Hepatocyte (in vitro differentiated cells): ENCODE results near the gene SLC39A7. TPM values are rescaled to one million over a fixed set of nuclear protein-coding genes. Genes with fewer than 3 reads are reported as not detected.

ENCODE experiments used
- DNase-seq: peaks from one replicate; pipeline ENCODE4 v3.0.0-alpha.2; 2016; ENCODE audit warnings: low spot score
- H2AFZ ChIP-seq: fragments of 200-600 bp; sonication (generic); 2 replicates; pipeline ENCODE4 v1.6.0; 2016; ENCODE audit warnings: antibody characterized with exemption, mild to moderate bottlenecking
- H3K27ac ChIP-seq: fragments of 200-600 bp; sonication (generic); 2 replicates; pipeline ENCODE4 v1.5.1; 2016; ENCODE audit warnings: mild to moderate bottlenecking
- H3K27me3 ChIP-seq: fragments of 200-600 bp; sonication (generic); 2 replicates; pipeline ENCODE4 v1.6.1; 2016
- H3K36me3 ChIP-seq: fragments of 200-600 bp; sonication (generic); replicated peaks from 2 replicates; pipeline ENCODE4 v1.5.1; 2016; ENCODE audit warnings: low read depth; ENCODE audit not compliant: insufficient read depth
- H3K4me1 ChIP-seq: fragments of 200-600 bp; sonication (generic); 2 replicates; pipeline ENCODE4 v1.5.1; 2016; ENCODE audit warnings: mild to moderate bottlenecking, moderate library complexity; ENCODE audit not compliant: insufficient read depth
- H3K4me2 ChIP-seq: fragments of 200-600 bp; sonication (generic); 2 replicates; pipeline ENCODE4 v1.6.0; 2016
- H3K4me3 ChIP-seq: fragments of 200-600 bp; sonication (generic); 2 replicates; pipeline ENCODE4 v1.5.1; 2016; ENCODE audit warnings: mild to moderate bottlenecking
- H3K79me2 ChIP-seq: fragments of 200-600 bp; sonication (generic); 2 replicates; pipeline ENCODE4 v1.6.0; 2017; ENCODE audit warnings: mild to moderate bottlenecking
- H3K9me2 ChIP-seq: fragments of 200-600 bp; sonication (generic); replicated peaks from 2 replicates; pipeline ENCODE4 v1.6.0; 2017; ENCODE audit warnings: mild to moderate bottlenecking; ENCODE audit not compliant: insufficient read depth
- H3K9me3 ChIP-seq: fragments of 200-600 bp; sonication (generic); 2 replicates; pipeline ENCODE4 v1.5.1; 2016; ENCODE audit warnings: low read depth, mild to moderate bottlenecking
- H4K20me1 ChIP-seq: fragments of 200-600 bp; sonication (generic); 2 replicates; pipeline ENCODE4 v1.6.0; 2016; ENCODE audit warnings: mild to moderate bottlenecking; ENCODE audit not compliant: insufficient read depth, poor library complexity, severe bottlenecking
- EZH2 ChIP-seq: fragments of 200-600 bp; sonication (generic); IDR thresholded peaks from 2 replicates; pipeline ENCODE4 v1.6.1; 2016; ENCODE audit warnings: antibody characterized with exemption, mild to moderate bottlenecking, borderline replicate concordance
- EZH2phosphoT487 ChIP-seq: fragments of 200-600 bp; sonication (generic); IDR thresholded peaks from one replicate; pipeline ENCODE4 v1.6.1; 2018; ENCODE audit warnings: antibody characterized with exemption, mild to moderate bottlenecking, low read depth, moderate library complexity; ENCODE audit not compliant: unreplicated experiment, severe bottlenecking
- WGBS: methylation state at CpG from one replicate; pipeline ENCODE4 v1.1.6; 2016; ENCODE audit warnings: low lambda C conversion rate; ENCODE audit errors: missing lambda C conversion rate; 5-methylcytosine and 5-hydroxymethylcytosine counted together
- polyA plus RNA-seq: library from polyadenylated mRNA; unstranded; fragments of >200 nt; fragmentation: Nextera tagmentation; extraction: Ambion mirVana; gene quantifications from 2 replicates; pipeline ENCODE4 v1.2.1, GENCODE V29; 2016
- total RNA-seq: library from RNA; depleted of rRNA; stranded (reverse); fragments of >200 nt; gene quantifications from 2 replicates; pipeline ENCODE4 v1.2.3, GENCODE V29; 2014
- TF ChIP-seq, protein P1 (sequence below): fragments of 200-600 bp; sonication (generic); IDR thresholded peaks from 2 replicates; pipeline ENCODE4 v1.5.1; 2016; ENCODE audit warnings: antibody characterized with exemption, mild to moderate bottlenecking; ENCODE audit not compliant: poor library complexity

SLC39A7 gene
- total and polyA plus RNA-seq, 2 experiments from 2014 or later, result 55.0 to 130 TPM

DNA sequence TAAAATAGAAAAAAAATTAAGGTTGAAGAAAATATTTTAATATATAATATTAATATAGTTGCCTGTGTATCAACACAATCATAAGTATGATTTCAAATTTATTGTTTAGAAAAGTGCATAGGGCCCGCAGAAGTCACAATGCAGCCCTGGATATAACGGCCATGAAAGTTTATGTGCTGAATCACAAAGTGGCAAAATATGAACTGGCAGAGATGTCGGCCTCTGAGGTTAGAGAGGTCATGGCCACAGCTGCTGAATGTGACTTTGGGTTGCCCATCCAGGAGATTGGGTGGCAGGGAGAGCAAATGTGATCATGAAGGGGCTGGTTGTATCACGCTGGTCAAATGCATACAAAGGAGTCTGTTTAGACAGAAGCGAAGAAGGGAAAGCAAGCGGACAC lies 44.1 kb upstream of the SLC39A7 start:
- Histone ChIP-seq H3K9me2 (no peaks in the 10 kb centered on the region), H3K36me3 (no peaks in the 10 kb centered on the region), H4K20me1 (no peaks in the 10 kb centered on the region), H3K4me2 (no peak overlapping the region), H3K27me3 (no peaks in the 10 kb centered on the region), H3K27ac (no peak overlapping the region), H3K79me2 (no peaks in the 10 kb centered on the region), H3K4me3 (no peak overlapping the region), H3K4me1 (peaks cover under 1% of the 10 kb centered on the region), H3K9me3 (no peaks in the 10 kb centered on the region), H2AFZ (no peak overlapping the region)
- WGBS, result 84% methylated on average over 6 of the region's 6 CpGs
- DNase-seq, result no peak
- TF ChIP-seq, protein P1, sequence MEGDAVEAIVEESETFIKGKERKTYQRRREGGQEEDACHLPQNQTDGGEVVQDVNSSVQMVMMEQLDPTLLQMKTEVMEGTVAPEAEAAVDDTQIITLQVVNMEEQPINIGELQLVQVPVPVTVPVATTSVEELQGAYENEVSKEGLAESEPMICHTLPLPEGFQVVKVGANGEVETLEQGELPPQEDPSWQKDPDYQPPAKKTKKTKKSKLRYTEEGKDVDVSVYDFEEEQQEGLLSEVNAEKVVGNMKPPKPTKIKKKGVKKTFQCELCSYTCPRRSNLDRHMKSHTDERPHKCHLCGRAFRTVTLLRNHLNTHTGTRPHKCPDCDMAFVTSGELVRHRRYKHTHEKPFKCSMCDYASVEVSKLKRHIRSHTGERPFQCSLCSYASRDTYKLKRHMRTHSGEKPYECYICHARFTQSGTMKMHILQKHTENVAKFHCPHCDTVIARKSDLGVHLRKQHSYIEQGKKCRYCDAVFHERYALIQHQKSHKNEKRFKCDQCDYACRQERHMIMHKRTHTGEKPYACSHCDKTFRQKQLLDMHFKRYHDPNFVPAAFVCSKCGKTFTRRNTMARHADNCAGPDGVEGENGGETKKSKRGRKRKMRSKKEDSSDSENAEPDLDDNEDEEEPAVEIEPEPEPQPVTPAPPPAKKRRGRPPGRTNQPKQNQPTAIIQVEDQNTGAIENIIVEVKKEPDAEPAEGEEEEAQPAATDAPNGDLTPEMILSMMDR, result no peak
- no peak for TF ChIP-seq EZH2
- TF ChIP-seq EZH2phosphoT487, result no peak

DNA sequence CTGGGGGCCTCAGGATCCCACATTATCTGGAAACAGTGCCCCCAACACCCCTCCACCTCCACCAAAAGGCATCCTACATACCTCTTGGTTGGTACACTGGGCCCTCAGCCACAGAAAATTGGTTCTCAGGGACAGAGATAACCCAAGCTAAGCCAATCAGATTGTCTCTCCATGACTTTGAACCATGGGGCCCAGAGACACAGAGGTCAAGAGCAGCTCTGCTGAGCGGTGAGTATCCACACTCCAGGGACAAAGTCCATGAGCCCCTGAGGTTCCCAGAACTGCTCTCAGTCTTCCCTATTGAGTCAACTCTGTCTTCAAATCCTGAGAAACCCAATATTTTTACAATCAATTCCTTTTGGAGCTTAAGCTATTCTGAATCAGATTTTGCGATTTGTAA lies 43.7 kb upstream of the SLC39A7 start:
- 83% methylated on average over 2 of the region's 2 CpGs for WGBS
- peaks cover 4% of the 10 kb centered on the region for H3K4me1 ChIP-seq
- H3K9me2 ChIP-seq, result no peaks in the 10 kb centered on the region
- H3K4me3 ChIP-seq, result no peak overlapping the region
- H3K9me3 ChIP-seq, result no peaks in the 10 kb centered on the region
- no peak overlapping the region for H3K4me2 ChIP-seq
- H3K36me3 ChIP-seq, result no peaks in the 10 kb centered on the region
- no peaks in the 10 kb centered on the region for H4K20me1 ChIP-seq
- H3K27me3 ChIP-seq, result no peaks in the 10 kb centered on the region
- TF ChIP-seq, protein P1, result no peak
- no peak for TF ChIP-seq EZH2
- TF ChIP-seq EZH2phosphoT487, result no peak
- DNase-seq, result no peak
- H3K79me2 ChIP-seq, result no peaks in the 10 kb centered on the region
- no peak overlapping the region for H3K27ac ChIP-seq
- no peak overlapping the region for H2AFZ ChIP-seq

DNA sequence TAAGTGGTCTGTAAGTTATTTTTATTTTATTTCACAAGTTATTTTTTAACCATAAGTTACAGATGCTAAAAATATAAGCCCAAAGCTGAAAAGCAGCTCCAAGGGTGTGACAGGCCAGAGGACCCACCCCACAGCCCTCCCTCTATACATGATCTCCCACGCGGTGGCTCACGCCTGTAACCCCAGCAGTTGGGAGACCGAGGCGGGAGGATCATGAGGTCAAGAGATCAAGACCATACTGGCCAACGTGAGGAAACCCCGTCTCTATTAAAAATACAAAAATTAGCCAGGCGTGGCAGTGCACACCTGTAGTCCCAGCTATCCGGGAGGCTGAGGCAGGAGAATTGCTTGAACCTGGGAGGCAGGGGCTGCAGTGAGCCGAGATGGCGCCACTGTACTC lies 40.6 kb upstream of the SLC39A7 start:
- H3K4me3 ChIP-seq, result no peak overlapping the region
- no peaks in the 10 kb centered on the region for H3K36me3 ChIP-seq
- TF ChIP-seq EZH2 (no peak), EZH2phosphoT487 (no peak)
- TF ChIP-seq, protein P1, result no peak
- DNase-seq, result no peak
- H4K20me1 ChIP-seq, result no peaks in the 10 kb centered on the region
- H3K4me2 ChIP-seq, result no peak overlapping the region
- peaks cover 7% of the 10 kb centered on the region for H3K4me1 ChIP-seq
- H3K27me3 ChIP-seq, result no peaks in the 10 kb centered on the region
- H3K79me2 ChIP-seq, result no peaks in the 10 kb centered on the region
- 94% methylated on average over 11 of the region's 11 CpGs for WGBS
- no peaks in the 10 kb centered on the region for H3K9me2 ChIP-seq
- H2AFZ ChIP-seq, result no peak overlapping the region
- H3K9me3 ChIP-seq, result no peaks in the 10 kb centered on the region
- no peak overlapping the region for H3K27ac ChIP-seq

DNA sequence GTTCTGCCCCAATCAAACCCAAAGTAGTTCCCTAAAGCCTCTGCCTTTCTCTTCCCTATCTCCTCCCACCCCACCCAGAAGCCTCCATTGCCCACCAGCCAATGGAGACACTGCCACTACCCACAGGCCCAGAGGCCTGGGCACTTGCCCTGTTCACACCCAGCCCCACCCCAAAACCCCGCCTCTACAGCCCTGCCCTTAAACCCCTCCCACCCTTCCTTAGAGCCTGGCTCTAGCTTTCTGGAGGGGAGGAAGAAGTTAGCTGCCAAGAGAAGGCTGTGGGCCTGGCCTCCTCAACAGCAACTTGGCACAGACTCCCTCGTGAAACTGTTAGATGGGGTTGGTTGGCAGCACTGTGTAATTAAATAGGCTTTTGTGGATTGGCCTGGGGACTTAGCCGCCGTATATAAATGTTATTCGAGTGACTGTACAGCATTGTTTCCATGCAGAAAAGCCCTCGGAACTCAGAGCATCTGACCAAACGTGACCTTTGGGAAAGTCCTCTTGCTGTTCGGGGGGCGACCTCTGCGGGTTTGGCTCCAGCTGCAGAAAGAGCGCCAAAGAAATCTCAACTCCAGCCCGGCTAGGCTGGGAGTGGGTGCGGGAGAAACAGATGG lies 39.8 kb upstream of the SLC39A7 start:
- no peak overlapping the region for H2AFZ ChIP-seq
- no peaks in the 10 kb centered on the region for H3K79me2 ChIP-seq
- DNase-seq, result peak; percentile 65
- peak overlapping the region; percentile 94 for H3K4me2 ChIP-seq
- H3K9me3 ChIP-seq, result no peaks in the 10 kb centered on the region
- H3K4me3 ChIP-seq, result no peak overlapping the region
- no peaks in the 10 kb centered on the region for H3K36me3 ChIP-seq
- 53% methylated on average over 13 of the region's 13 CpGs for WGBS
- peaks cover 7% of the 10 kb centered on the region for H3K4me1 ChIP-seq
- TF ChIP-seq EZH2 (no peak), EZH2phosphoT487 (no peak)
- TF ChIP-seq, protein P1, result no peak
- H3K9me2 ChIP-seq, result no peaks in the 10 kb centered on the region
- H3K27ac ChIP-seq, result peak overlapping the region; percentile 37
- no peaks in the 10 kb centered on the region for H3K27me3 ChIP-seq
- H4K20me1 ChIP-seq, result no peaks in the 10 kb centered on the region
